Measurements from ENCODE around the gene CX3CR1.

The CX3CR1 gene

DNA sequence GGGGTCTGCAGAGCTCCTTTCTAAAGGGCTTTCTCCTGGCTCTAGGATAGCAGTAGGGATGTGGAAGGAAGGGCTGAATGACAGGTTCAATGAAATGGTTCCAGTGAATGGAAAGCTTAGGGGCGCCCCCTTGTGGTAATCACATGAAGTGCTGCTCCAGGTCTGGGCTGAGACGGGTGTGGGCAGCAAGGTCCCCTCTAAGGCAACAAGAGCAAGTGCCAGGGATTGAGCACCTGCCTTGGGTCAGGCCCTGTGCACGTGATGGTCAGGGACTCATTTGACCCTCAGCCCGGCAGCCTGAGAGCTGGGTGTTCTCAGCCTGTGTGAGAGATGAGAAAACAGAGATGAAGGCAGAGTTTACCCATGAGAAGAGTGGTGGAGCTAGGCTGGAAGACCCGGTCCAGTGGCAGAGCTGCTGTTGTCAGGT, 12.1 kb upstream of the CX3CR1 start:
- DNase-seq: peak; percentile 72

DNA sequence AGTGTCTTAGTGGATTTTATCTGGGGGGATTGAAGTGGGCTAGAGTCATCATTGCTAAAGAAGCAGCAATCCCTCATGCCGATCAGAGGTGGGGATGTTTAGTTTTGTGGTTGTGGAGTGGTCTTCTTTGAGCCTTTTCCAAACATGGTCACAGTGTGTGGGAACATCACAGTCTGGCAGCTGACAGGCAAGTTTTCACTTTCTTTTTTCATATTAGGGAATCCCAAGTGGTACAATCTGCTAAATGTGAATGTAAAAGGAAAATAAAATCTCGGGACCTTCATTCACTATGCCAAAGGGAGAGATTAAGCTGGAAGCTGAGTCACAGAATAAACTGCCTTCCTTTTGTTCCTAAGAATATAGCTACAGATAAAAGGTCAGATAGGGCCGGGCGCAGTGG, 10.4 kb upstream of the CX3CR1 start:
- DNase-seq: no peak

GRCh38 chr3:39289107-39289506, 9.3 kb upstream of the CX3CR1 start:
- no peak for DNase-seq

- DNase-seq: peak; percentile 80
Measured at GRCh38 chr3:39288300-39288808, 8.5 kb upstream of the CX3CR1 start.

GRCh38 chr3:39287216-39288164, 7.7 kb upstream of the CX3CR1 start:
- no peak for DNase-seq

DNA sequence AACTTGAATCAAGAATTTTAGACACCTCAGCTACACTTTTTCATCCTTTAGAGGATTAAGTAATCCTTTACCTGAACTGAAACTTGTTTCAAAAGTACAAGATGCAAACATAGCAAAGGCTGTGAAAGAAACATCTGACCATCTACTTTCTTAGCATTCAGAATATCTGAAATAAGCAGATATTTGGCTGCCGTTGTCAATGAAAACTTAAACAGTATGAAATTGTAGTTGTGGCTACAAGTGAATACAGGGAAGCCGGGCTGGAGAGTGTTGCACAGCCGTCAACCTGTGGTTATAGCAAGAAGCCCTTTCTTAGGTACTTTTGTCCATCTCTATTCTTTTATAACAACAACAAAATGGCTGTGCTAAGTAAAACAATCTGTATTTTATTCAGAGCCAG, 6.9 kb upstream of the CX3CR1 start:
- no peak for DNase-seq

GRCh38 chr3:39285332-39285731, 5.5 kb upstream of the CX3CR1 start:
- DNase-seq: no peak

DNA sequence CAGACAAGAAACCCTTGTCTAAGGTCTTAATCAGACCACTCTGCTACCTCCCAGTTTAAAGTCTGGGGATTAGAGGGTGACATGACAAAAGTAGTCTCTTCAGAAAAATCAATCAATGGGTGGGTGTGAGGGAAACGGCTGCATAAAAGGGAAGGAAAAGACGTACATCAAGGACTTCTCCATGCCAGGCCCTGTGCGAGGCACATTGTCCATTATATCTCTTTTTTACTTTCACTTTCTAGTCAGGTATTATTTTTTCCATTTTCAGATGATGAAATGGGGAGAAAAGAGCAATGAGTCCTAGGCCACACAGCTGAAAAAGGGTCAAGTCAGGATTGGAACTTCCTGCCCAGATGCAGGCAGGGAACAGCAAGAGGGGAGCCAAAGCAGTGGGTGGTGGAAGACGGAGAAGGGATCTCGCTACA, 4.6 kb upstream of the CX3CR1 start:
- DNase-seq: no peak

DNA sequence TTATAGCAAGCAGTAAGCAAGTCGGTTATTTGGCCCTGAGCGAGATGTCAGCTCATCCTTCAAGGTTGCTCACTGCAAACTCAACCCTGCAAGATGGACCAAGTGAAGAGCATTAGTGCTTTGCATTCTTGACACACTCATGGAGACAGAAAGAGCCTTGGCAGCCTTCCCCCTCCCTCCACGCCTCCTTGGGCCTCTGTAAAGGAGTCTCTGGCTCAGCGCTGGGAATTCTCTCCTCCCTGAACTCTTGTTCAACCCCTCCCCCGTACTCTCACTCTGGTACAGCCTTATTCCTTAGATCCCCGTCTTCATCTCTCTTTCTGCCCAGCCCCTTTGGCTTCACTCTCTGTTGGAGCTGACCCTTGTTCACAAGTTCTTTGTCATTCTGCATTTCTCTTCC, 2.2 kb upstream of the CX3CR1 start:
- DNase-seq: no peak

DNA sequence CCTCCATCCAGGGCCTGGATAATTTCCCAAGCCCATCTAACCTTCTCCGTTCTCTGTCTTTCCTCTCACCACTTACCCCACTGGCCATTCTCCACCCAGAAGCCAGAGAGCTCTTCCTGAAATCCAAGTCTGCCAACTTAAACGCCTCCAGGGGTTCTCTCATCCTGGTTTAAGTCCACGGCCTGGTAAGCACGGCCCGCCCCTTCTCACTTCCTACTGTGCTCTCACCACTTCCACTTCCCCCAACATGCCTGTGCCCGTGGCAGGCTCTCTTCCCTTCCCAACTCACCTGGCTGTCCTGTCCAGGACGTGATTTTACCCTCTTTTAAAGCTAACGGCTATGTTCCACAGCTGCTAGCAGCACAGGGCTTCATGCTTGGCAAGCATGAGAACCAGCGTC, 1.7 kb upstream of the CX3CR1 start:
- no peak for DNase-seq

GRCh38 chr3:39280571-39280970, 735 bp upstream of the CX3CR1 start:
- DNase-seq: no peak

DNA sequence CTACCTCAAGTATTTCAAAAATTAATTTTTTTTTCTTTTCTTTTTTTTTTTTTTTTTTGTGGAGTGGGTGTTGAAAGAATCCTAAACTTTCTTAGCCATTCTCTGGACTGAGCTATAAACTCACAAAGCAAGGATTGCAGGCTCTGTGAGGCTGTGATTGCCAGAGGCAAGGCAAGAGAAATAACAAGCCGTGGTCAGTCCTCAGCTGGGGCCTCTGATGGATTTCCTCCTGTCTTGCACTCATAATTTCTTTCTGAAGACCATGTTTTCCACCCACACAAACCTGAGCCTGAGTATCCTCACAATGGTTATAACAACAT, 1.3 kb downstream of the CX3CR1 start:
- no peak for DNase-seq

- DNase-seq: no peak
Measured at GRCh38 chr3:39277893-39278615, 1.8 kb downstream of the CX3CR1 start.

DNA sequence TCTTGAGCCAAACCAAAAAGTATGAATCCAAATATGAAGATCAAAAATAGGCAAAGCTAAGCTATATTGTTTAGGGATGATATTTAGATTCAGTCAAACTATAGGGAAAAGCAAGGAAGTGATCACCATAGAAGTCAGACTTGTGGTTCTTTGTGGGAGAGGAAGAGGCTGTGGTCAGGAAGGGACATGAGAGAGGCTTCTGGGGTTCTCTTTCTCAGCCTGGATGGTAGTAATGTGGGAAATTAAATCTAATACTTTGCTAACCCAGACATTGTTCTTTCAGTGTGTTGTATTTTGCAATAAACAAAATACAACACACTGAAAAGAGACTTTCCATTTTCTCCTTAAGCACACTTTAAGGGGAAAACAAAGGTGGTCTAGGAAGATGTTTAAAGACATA, 3.1 kb downstream of the CX3CR1 start:
- DNase-seq: no peak

DNA sequence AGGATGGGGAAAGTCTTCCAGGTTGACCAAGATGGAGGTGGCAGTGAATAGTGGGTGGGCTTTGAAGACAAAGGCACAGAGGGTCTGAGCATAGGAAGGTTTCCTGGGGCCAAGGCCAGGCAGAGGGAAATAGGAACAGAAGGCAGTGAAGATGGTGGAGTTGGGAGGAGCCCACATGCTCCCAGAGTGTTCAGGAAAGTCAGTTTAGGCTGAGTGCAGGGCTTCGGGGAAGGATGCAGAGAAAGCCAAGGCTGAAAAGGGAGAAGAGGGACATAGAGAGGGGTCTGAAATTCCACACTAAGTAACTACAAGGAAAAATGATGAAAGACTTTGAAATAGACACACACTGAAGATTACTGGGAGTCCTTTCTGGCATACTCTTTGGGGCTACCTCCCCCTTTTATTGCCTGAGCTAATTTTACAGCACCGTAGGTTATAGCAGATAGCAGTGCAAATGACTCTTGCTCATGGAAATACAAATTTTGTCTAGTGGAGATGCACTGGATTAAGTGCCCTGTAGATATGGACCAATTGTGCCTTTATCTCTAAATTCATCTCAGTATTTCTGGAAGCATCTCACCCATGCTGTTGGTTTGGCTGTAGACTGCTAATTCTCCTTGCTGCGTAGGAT, 3.8 kb downstream of the CX3CR1 start:
- DNase-seq: no peak

GRCh38 chr3:39275052-39275451, 4.8 kb downstream of the CX3CR1 start:
- no peak for DNase-seq

DNA sequence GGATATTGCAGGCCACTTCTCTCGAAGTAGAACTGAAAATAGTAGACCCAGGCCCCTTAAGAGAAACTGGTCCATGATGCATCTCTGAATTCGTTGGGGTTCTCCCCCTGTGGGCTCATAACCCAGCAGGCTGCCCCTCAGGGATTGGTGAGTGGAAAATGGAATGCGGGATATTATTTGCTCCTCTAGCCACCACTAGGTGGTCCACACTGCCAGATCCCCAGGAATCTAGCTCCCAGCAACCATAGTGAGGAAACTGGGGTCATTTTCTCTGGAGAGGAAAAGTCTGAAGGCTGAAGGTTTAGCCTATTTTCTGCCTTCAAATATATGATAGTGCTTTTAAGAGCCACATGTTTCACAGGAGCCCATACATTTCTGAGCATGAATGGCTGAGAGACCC, 6.7 kb downstream of the CX3CR1 start:
- DNase-seq: no peak

GRCh38 chr3:39272191-39272590, 7.6 kb downstream of the CX3CR1 start:
- DNase-seq: no peak

DNA sequence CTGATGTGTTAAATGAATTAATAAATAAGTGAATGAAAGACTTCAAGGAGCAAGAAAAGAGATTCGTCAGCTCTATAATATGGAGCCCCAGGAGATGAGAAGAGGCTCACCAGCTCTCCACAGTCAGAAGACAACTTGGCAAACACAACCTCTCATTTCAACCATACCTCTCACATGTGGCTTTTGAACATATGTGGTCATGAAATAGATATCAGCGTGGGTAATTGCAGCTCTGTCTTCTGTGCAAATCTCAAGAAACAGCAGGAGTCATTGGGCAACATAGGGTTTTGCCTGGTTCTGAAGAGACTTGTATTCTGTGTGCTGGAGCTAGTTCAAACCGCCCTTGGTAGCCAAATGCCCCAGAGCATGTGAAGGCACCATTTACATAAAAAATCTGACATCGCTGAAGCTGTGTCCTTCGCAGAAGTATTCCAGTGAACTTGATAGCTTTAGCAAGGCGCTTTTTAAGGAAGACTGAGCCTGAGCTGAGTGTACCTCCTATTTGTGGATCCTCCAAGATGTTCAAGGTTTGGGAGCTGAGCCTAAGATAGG, 8.4 kb downstream of the CX3CR1 start:
- DNase-seq: no peak

GRCh38 chr3:39269528-39269927, 10.3 kb downstream of the CX3CR1 start:
- DNase-seq: no peak

GRCh38 chr3:39268549-39268900, 11.3 kb downstream of the CX3CR1 start:
- no peak for DNase-seq

DNA sequence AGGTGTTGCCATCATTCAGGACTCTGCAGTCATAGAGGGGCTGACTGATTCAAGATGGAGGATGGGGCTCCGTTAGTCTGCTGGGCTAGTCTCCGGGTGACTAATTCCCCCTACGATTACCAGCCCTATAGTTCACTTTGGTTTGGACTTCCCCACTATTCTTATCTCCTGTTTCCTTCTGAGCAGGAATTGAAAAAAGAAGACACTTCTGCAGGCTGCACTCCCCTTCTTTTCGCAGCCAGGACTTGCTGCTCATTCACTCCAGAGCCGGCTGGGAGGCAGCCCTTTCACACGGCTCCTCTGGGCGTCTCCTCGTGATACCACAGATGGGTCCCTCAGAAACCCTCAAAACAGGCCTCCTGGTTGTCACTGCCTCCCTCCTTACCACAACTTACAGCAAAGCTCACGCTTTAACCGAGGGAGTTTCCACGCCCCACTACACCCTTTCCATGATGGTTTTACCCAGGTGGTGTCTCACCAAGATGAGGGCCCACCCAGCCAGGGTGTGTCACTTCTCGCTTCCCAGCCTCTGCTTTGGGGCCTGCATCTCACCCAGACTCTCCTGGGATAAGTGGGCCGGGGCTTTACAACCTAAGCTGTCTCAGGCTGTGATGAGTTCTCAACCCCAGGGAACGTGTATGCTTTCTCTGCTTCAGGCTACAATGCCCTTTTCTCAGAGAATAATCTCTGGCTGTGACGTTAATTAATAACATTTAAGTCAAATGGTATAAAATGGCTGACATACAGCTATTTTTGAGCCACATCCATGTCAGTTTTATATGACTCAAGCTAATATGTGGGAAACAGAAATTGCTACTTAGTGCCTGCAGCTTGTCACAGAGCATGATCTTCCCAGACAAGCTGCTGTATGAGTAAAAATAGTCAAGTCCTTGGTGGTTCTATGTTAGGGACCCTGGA, 11.9 kb downstream of the CX3CR1 start:
- peak; percentile 67 for DNase-seq

Measured in activated gamma-delta T cell treated with Interleukin-2 at 50 U/mL for 16 hours (primary cell).